Measurements from ENCODE around the gene GDF10.

GDF10 gene

DNA sequence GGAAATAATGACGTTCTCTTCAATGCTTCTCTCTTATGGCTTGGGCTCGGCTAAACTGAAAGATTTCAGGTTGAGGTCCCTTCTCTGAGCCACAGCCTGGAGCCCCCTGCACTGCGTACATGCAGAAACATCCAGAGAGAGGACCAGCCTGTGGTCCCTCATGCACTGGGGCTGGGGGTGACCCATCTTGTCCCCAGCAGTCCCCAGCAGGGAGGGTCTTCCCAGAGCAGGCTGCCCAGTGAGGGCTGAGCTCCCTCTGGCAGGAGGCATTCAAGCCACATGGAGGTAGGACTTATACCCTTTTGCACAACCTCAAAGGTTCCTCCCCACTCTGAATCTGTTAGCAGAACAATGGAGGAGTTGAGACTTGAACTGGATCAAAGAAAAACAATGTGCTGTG, 7.4 kb downstream of the GDF10 start:
- ATAC-seq (ENCODE audit: low read depth) (no peak), DNase-seq (ENCODE audit: low spot score in 2 of 2) (no peak)
- Mint-ChIP-seq H3K27ac (no peak overlapping the region), H3K36me3 (no peaks in the 10 kb centered on the region), H3K27me3 (peaks cover 10% of the 10 kb centered on the region), H3K4me3 (no peak overlapping the region), H3K4me1 (peaks cover 4% of the 10 kb centered on the region), H3K9me3 (no peaks in the 10 kb centered on the region)

GRCh38 chr10:47308775-47309174, 8.8 kb downstream of the GDF10 start:
- peaks cover 6% of the 10 kb centered on the region for H3K27me3 Mint-ChIP-seq
- DNase-seq (ENCODE audit: low spot score in 2 of 2): no peak
- H3K36me3 Mint-ChIP-seq: no peaks in the 10 kb centered on the region
- no peak overlapping the region for H3K27ac Mint-ChIP-seq
- no peaks in the 10 kb centered on the region for H3K9me3 Mint-ChIP-seq
- no peak for ATAC-seq (ENCODE audit: low read depth)
- peaks cover 4% of the 10 kb centered on the region for H3K4me1 Mint-ChIP-seq
- H3K4me3 Mint-ChIP-seq: no peak overlapping the region

- Mint-ChIP-seq H3K27ac (no peak overlapping the region), H3K27me3 (peaks cover 6% of the 10 kb centered on the region), H3K36me3 (no peaks in the 10 kb centered on the region), H3K4me3 (no peak overlapping the region), H3K9me3 (no peaks in the 10 kb centered on the region), H3K4me1 (peaks cover 4% of the 10 kb centered on the region)
- ATAC-seq (ENCODE audit: low read depth) (no peak), DNase-seq (ENCODE audit: low spot score in 2 of 2) (no peak)
Measured at GRCh38 chr10:47309408-47310089, 9.6 kb downstream of the GDF10 start.

DNA sequence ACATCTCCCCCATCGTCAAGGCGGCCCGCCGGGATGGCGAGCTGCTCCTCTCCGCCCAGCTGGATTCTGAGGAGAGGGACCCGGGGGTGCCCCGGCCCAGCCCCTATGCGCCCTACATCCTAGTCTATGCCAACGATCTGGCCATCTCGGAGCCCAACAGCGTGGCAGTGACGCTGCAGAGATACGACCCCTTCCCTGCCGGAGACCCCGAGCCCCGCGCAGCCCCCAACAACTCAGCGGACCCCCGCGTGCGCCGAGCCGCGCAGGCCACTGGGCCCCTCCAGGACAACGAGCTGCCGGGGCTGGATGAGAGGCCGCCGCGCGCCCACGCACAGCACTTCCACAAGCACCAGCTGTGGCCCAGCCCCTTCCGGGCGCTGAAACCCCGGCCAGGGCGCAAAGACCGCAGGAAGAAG, 10.1 kb downstream of the GDF10 start:
- DNase-seq (ENCODE audit: low spot score in 2 of 2): no peak
- Mint-ChIP-seq H3K27me3 (peaks cover 6% of the 10 kb centered on the region), H3K4me1 (peaks cover 4% of the 10 kb centered on the region), H3K4me3 (no peak overlapping the region), H3K27ac (no peak overlapping the region), H3K36me3 (no peaks in the 10 kb centered on the region), H3K9me3 (no peaks in the 10 kb centered on the region)
- ATAC-seq (ENCODE audit: low read depth): no peak

GRCh38 chr10:47311193-47311931, 11.4 kb downstream of the GDF10 start:
- peaks cover 3% of the 10 kb centered on the region for H3K4me1 Mint-ChIP-seq

GRCh38 chr10:47311932-47312662, 12.1 kb downstream of the GDF10 start:
- Mint-ChIP-seq H3K4me3 (no peak overlapping the region), H3K4me1 (no peaks in the 10 kb centered on the region), H3K9me3 (no peaks in the 10 kb centered on the region), H3K36me3 (no peaks in the 10 kb centered on the region), H3K27me3 (peaks cover under 1% of the 10 kb centered on the region), H3K27ac (no peak overlapping the region)
- ATAC-seq (ENCODE audit: low read depth) (peak; percentile 88), DNase-seq (ENCODE audit: low spot score in 2 of 2) (peak; percentile 68 to 70)

More at GRCh38 chr10:47311193-47311931, 11.4 kb downstream of the GDF10 start:
- H3K27ac Mint-ChIP-seq: no peak overlapping the region
- DNase-seq (ENCODE audit: low spot score in 2 of 2) (no peak), ATAC-seq (ENCODE audit: low read depth) (no peak)
- peaks cover 5% of the 10 kb centered on the region for H3K27me3 Mint-ChIP-seq
- no peaks in the 10 kb centered on the region for H3K36me3 Mint-ChIP-seq
- H3K4me3 Mint-ChIP-seq: no peak overlapping the region
- no peaks in the 10 kb centered on the region for H3K9me3 Mint-ChIP-seq

DNA sequence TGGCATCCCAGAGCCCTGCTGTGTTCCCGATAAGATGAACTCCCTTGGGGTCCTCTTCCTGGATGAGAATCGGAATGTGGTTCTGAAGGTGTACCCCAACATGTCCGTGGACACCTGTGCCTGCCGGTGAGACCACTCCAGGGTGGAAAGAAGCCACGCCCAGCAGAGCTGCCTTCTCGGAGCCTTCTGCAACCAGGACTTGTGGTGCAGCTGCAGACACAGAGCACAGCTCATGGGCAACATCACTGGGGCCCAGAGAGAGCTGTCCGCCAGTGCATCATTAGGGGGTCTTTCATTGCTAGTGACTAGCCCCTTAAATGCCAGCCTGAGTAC, 12.6 kb downstream of the GDF10 start:
- no peaks in the 10 kb centered on the region for H3K9me3 Mint-ChIP-seq
- no peaks in the 10 kb centered on the region for H3K36me3 Mint-ChIP-seq
- H3K27me3 Mint-ChIP-seq: no peaks in the 10 kb centered on the region
- DNase-seq (ENCODE audit: low spot score in 2 of 2) (no peak), ATAC-seq (ENCODE audit: low read depth) (no peak)
- no peak overlapping the region for H3K4me3 Mint-ChIP-seq
- H3K4me1 Mint-ChIP-seq: no peaks in the 10 kb centered on the region
- no peak overlapping the region for H3K27ac Mint-ChIP-seq

- Mint-ChIP-seq H3K9me3 (no peaks in the 10 kb centered on the region), H3K4me3 (no peak overlapping the region)
Measured at GRCh38 chr10:47314416-47314970, 14.5 kb downstream of the GDF10 start.

GRCh38 chr10:47315421-47315820, 15.4 kb downstream of the GDF10 start:
- Mint-ChIP-seq H3K9me3 (no peaks in the 10 kb centered on the region), H3K36me3 (no peaks in the 10 kb centered on the region), H3K4me1 (peaks cover 2% of the 10 kb centered on the region), H3K27me3 (peaks cover 4% of the 10 kb centered on the region), H3K27ac (no peak overlapping the region), H3K4me3 (no peak overlapping the region)
- no peak for ATAC-seq (ENCODE audit: low read depth)
- no peak for DNase-seq (ENCODE audit: low spot score in 2 of 2)

More at GRCh38 chr10:47314416-47314970, 14.5 kb downstream of the GDF10 start:
- Mint-ChIP-seq H3K27me3 (peaks cover 4% of the 10 kb centered on the region), H3K27ac (no peak overlapping the region), H3K4me1 (peaks cover 2% of the 10 kb centered on the region), H3K36me3 (no peaks in the 10 kb centered on the region)
- DNase-seq (ENCODE audit: low spot score in 2 of 2) (no peak), ATAC-seq (ENCODE audit: low read depth) (no peak)

GRCh38 chr10:47316131-47316530, 16.1 kb downstream of the GDF10 start:
- DNase-seq (ENCODE audit: low spot score in 2 of 2) (no peak), ATAC-seq (ENCODE audit: low read depth) (no peak)
- peaks cover 2% of the 10 kb centered on the region for H3K4me1 Mint-ChIP-seq
- no peak overlapping the region for H3K4me3 Mint-ChIP-seq
- H3K27me3 Mint-ChIP-seq: peaks cover 7% of the 10 kb centered on the region
- no peak overlapping the region for H3K27ac Mint-ChIP-seq
- H3K36me3 Mint-ChIP-seq: no peaks in the 10 kb centered on the region
- no peaks in the 10 kb centered on the region for H3K9me3 Mint-ChIP-seq

DNA sequence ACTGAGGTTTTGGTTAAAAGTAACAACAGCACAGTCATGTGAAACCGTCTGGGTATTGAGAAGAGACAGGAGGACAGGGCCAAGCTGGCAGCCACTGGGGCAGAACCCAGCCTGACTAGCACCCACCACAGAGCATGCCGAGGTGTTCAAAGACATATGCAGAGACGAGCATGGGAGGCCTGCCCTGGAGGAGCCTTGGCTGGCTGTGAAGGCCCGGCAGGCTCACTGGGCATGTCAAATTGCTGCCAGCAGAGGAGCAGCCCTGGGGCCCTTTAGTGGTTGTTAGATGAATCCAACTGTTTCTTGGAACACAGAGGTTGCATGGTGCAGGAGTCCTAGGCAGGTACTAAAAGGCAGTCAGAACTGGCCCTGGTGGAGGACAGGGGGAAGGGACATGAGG, 17.3 kb downstream of the GDF10 start:
- Mint-ChIP-seq H3K9me3 (no peaks in the 10 kb centered on the region), H3K4me3 (no peak overlapping the region), H3K27me3 (peaks cover 8% of the 10 kb centered on the region), H3K27ac (no peak overlapping the region), H3K36me3 (no peaks in the 10 kb centered on the region), H3K4me1 (peaks cover 2% of the 10 kb centered on the region)
- DNase-seq (ENCODE audit: low spot score in 2 of 2): no peak
- no peak for ATAC-seq (ENCODE audit: low read depth)

DNA sequence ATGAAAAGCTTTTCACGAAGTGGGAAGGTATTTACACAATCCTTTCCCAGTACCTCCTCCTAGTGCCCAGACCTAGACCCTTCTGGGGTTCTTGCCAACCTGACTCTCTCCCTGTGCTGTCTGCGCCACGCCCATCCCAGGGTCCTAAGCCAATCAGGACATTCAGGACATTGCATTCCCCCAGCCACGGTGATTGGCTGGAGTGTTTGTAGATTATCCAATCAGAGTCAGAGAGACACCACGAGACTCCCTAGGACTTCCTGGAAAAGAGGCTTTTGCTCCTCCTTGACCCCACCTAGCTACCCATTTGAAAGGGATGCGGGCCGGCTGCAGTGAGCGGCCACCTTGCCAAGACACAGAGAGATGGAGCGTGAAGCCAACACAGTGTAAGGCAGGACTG, 18.7 kb downstream of the GDF10 start:
- Mint-ChIP-seq H3K9me3 (no peaks in the 10 kb centered on the region), H3K27ac (no peak overlapping the region), H3K4me3 (no peak overlapping the region), H3K4me1 (peaks cover 2% of the 10 kb centered on the region), H3K36me3 (no peaks in the 10 kb centered on the region), H3K27me3 (peaks cover 11% of the 10 kb centered on the region)
- ATAC-seq (ENCODE audit: low read depth) (no peak), DNase-seq (ENCODE audit: low spot score in 2 of 2) (no peak)

GRCh38 chr10:47319784-47320183, 19.8 kb downstream of the GDF10 start:
- DNase-seq (ENCODE audit: low spot score in 2 of 2): no peak
- H3K4me1 Mint-ChIP-seq: peaks cover 2% of the 10 kb centered on the region
- H3K9me3 Mint-ChIP-seq: no peaks in the 10 kb centered on the region
- H3K27ac Mint-ChIP-seq: no peak overlapping the region
- H3K36me3 Mint-ChIP-seq: no peaks in the 10 kb centered on the region
- ATAC-seq (ENCODE audit: low read depth): no peak
- peaks cover 11% of the 10 kb centered on the region for H3K27me3 Mint-ChIP-seq
- H3K4me3 Mint-ChIP-seq: no peak overlapping the region

DNA sequence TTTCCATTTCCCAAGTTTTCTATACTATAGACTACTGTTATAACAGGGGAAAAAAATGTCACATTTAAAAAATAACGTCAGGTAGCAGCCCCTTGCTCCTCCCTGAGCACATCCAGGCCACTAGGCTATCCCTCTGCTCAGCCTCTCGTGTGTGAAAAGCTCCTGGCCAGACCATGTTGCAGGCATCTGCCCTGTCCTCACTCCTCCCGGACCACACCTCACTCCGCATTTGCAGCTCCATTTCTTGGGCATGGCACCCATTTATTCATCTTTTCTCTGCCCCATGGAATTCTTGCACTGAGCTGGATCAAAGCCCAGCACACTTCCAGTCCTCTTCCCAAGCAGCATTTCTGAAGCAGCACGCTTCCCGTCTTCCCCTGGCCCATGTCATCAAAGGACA, 20.8 kb downstream of the GDF10 start:
- DNase-seq (ENCODE audit: low spot score in 2 of 2): no peak
- no peak for ATAC-seq (ENCODE audit: low read depth)
- Mint-ChIP-seq H3K27ac (no peak overlapping the region), H3K36me3 (no peaks in the 10 kb centered on the region), H3K27me3 (peaks cover 11% of the 10 kb centered on the region), H3K9me3 (no peaks in the 10 kb centered on the region), H3K4me3 (no peak overlapping the region), H3K4me1 (peaks cover 2% of the 10 kb centered on the region)
